SK-N-SH (cell line): ENCODE measurements around the gene CBX6.

Experiments
- CTCF ChIP-seq: fragments of 200-600 bp; sonication (generic); IDR thresholded peaks from 2 replicates; pipeline ENCODE4 v1.6.1; 2017; ENCODE audit warnings: antibody characterized with exemption, mild to moderate bottlenecking, moderate library complexity
- EP300 ChIP-seq, 2 experiments: IDR thresholded peaks; 2 replicates each; pipeline versions ENCODE4 v1.4.0 to v1.6.1; 2012; ENCODE audit warnings: borderline replicate concordance in 1 of 2, low read depth in 1 of 2, low read length in 1 of 2
- FOSL2 ChIP-seq: IDR thresholded peaks from 2 replicates; pipeline ENCODE4 v1.4.0; 2012; ENCODE audit warnings: low read depth, mild to moderate bottlenecking, moderate library complexity, borderline replicate concordance
- FOXJ3 ChIP-seq: sonication (generic); formaldehyde crosslinking; IDR thresholded peaks from 2 replicates; pipeline ENCODE4 v1.5.1; 2020; ENCODE audit warnings: mild to moderate bottlenecking, missing genetic modification reagents
- MAX ChIP-seq: IDR thresholded peaks from 2 replicates; pipeline ENCODE4 v1.4.0; 2012; ENCODE audit warnings: low read depth
- POLR2AphosphoS5 ChIP-seq: IDR thresholded peaks from 2 replicates; pipeline ENCODE4 v1.6.1; 2012; ENCODE audit warnings: low read depth, low read length
- REST ChIP-seq: IDR thresholded peaks from 2 replicates; pipeline ENCODE4 v1.6.1; 2012; ENCODE audit warnings: mild to moderate bottlenecking, low read depth, low read length, moderate library complexity
- TCF12 ChIP-seq: IDR thresholded peaks from 2 replicates; pipeline ENCODE4 v1.4.0; 2012

GRCh38 chr22:38900677-38901076 lies 28.7 kb upstream of the CBX6 start:
- TF ChIP-seq REST = no peak
- TF ChIP-seq CTCF = no peak
- no peak for TF ChIP-seq FOSL2
- TF ChIP-seq FOXJ3 (CRISPR knock-in tag) = no peak
- no peak for TF ChIP-seq MAX
- no peak for TF ChIP-seq EP300 (IDR thresholded peaks at IDR 0.05; ENCODE audit: borderline replicate concordance in 1 of 2, low read depth in 1 of 2, low read length in 1 of 2)
- TF ChIP-seq TCF12 = no peak
- no peak for TF ChIP-seq POLR2AphosphoS5
